ENCODE measurements around the gene P3H4. TPM values are rescaled to one million over a fixed set of nuclear protein-coding genes. Genes with fewer than 3 reads are reported as not detected.
"Not testable (repeated sequence)": the region's sequence is repeated elsewhere in the genome, so short reads cannot be mapped to it uniquely, and the experiment has no call there.

The P3H4 gene
- polyA plus RNA-seq = 1 to 10 TPM; 1.7 TPM

GRCh38 chr17:41811549-41812380 is at the start of gene P3H4:
Gene P3H4, minus strand, starts transcription at chr17:41811949. Its CDS starts 34 bp downstream, at chr17:41811915.
- H3K27ac ChIP-seq (ENCODE audit: low read depth in 2 of 2, low read length in 1 of 2) = peak within 1 kb of the TSS in 1 of 2 donors; percentile 56
- WGBS, 2 donors = 0% methylated on average over 88 to 96 of the region's 96 CpGs
- H3K4me1 ChIP-seq (ENCODE audit: control insufficient read depth in 2 of 2, insufficient read depth in 2 of 2, low read length in 1 of 2) = peaks cover 5 to 10% of the 10 kb centered on the region in 2 donors

GRCh38 chr17:41860254-41860931 is 48.6 kb upstream of the P3H4 start:
- H3K36me3 ChIP-seq (ENCODE audit: control insufficient read depth in 2 of 2, insufficient read depth in 2 of 2, low read length in 1 of 2) = no peaks in the 10 kb centered on the region
- H3K27ac ChIP-seq (ENCODE audit: low read depth in 2 of 2, low read length in 1 of 2) = no peak overlapping the region
- peaks cover 0 to 7% of the 10 kb centered on the region in 2 donors for H3K4me1 ChIP-seq (ENCODE audit: control insufficient read depth in 2 of 2, insufficient read depth in 2 of 2, low read length in 1 of 2)
- WGBS, 2 donors = 75 to 81% methylated on average over 3 of the region's 3 CpGs
- H3K27me3 ChIP-seq (ENCODE audit: control insufficient read depth in 1 of 2, insufficient read depth in 2 of 2, low read length in 2 of 2) = no peaks in the 10 kb centered on the region
- no peaks in the 10 kb centered on the region for H3K9me3 ChIP-seq (ENCODE audit: control insufficient read depth in 2 of 2, insufficient read depth in 1 of 2, low read depth in 1 of 2, low read length in 1 of 2)
- no peak overlapping the region for H3K4me3 ChIP-seq (ENCODE audit: low read depth in 1 of 2, low read length in 2 of 2)

More at GRCh38 chr17:41811549-41812380, at the start of gene P3H4:
- peaks cover 0 to 4% of the 10 kb centered on the region in 2 donors for H3K36me3 ChIP-seq (ENCODE audit: control insufficient read depth in 2 of 2, insufficient read depth in 2 of 2, low read length in 1 of 2)
- no peaks in the 10 kb centered on the region for H3K27me3 ChIP-seq (ENCODE audit: control insufficient read depth in 1 of 2, insufficient read depth in 2 of 2, low read length in 2 of 2)
- peak within 1 kb of the TSS; percentile 54 to 71 for H3K4me3 ChIP-seq (ENCODE audit: low read depth in 1 of 2, low read length in 2 of 2)
- H3K9me3 ChIP-seq (ENCODE audit: control insufficient read depth in 2 of 2, insufficient read depth in 1 of 2, low read depth in 1 of 2, low read length in 1 of 2) = no peaks in the 10 kb centered on the region

GRCh38 chr17:41851382-41851781 is 39.6 kb upstream of the P3H4 start:
- H3K27ac ChIP-seq (ENCODE audit: low read depth in 2 of 2, low read length in 1 of 2); H3K27me3 ChIP-seq (ENCODE audit: control insufficient read depth in 1 of 2, insufficient read depth in 2 of 2, low read length in 2 of 2); H3K4me1 ChIP-seq (ENCODE audit: control insufficient read depth in 2 of 2, insufficient read depth in 2 of 2, low read length in 1 of 2); H3K4me3 ChIP-seq (ENCODE audit: low read depth in 1 of 2, low read length in 2 of 2); H3K9me3 ChIP-seq (ENCODE audit: control insufficient read depth in 2 of 2, insufficient read depth in 1 of 2, low read depth in 1 of 2, low read length in 1 of 2): not testable (repeated sequence)
- peaks cover 9 to 14% of the 10 kb centered on the region in 2 donors for H3K36me3 ChIP-seq (ENCODE audit: control insufficient read depth in 2 of 2, insufficient read depth in 2 of 2, low read length in 1 of 2)
- whole genome bisulfite sequencing, 2 donors = 79 to 87% methylated on average over 14 of the region's 14 CpGs

- Histone ChIP-seq H3K27ac (ENCODE audit: low read depth in 2 of 2, low read length in 1 of 2) (no peak overlapping the region), H3K4me3 (ENCODE audit: low read depth in 1 of 2, low read length in 2 of 2) (no peak overlapping the region), H3K27me3 (ENCODE audit: control insufficient read depth in 1 of 2, insufficient read depth in 2 of 2, low read length in 2 of 2) (no peaks in the 10 kb centered on the region), H3K4me1 (ENCODE audit: control insufficient read depth in 2 of 2, insufficient read depth in 2 of 2, low read length in 1 of 2) (no peaks in the 10 kb centered on the region), H3K9me3 (ENCODE audit: control insufficient read depth in 2 of 2, insufficient read depth in 1 of 2, low read depth in 1 of 2, low read length in 1 of 2) (no peaks in the 10 kb centered on the region), H3K36me3 (ENCODE audit: control insufficient read depth in 2 of 2, insufficient read depth in 2 of 2, low read length in 1 of 2) (peaks cover 6 to 11% of the 10 kb centered on the region in 2 donors)
- 73 to 74% methylated on average over 4 of the region's 4 CpGs for WGBS, 2 donors
Measured at GRCh38 chr17:41849251-41849990, 37.7 kb upstream of the P3H4 start.

GRCh38 chr17:41848788-41849187 is 37.0 kb upstream of the P3H4 start:
- 65 to 81% methylated on average over 4 of the region's 4 CpGs for WGBS, 2 donors
- H3K4me1 ChIP-seq (ENCODE audit: control insufficient read depth in 2 of 2, insufficient read depth in 2 of 2, low read length in 1 of 2) = no peaks in the 10 kb centered on the region
- no peak overlapping the region for H3K27ac ChIP-seq (ENCODE audit: low read depth in 2 of 2, low read length in 1 of 2)

GRCh38 chr17:41844971-41845370 is 33.2 kb upstream of the P3H4 start:
- Histone ChIP-seq H3K27me3 (ENCODE audit: control insufficient read depth in 1 of 2, insufficient read depth in 2 of 2, low read length in 2 of 2) (no peaks in the 10 kb centered on the region), H3K4me1 (ENCODE audit: control insufficient read depth in 2 of 2, insufficient read depth in 2 of 2, low read length in 1 of 2) (no peaks in the 10 kb centered on the region), H3K4me3 (ENCODE audit: low read depth in 1 of 2, low read length in 2 of 2) (no peak overlapping the region), H3K9me3 (ENCODE audit: control insufficient read depth in 2 of 2, insufficient read depth in 1 of 2, low read depth in 1 of 2, low read length in 1 of 2) (no peaks in the 10 kb centered on the region), H3K36me3 (ENCODE audit: control insufficient read depth in 2 of 2, insufficient read depth in 2 of 2, low read length in 1 of 2) (peaks cover 0 to 4% of the 10 kb centered on the region in 2 donors), H3K27ac (ENCODE audit: low read depth in 2 of 2, low read length in 1 of 2) (no peak overlapping the region)
- 89 to 91% methylated on average over 6 of the region's 6 CpGs for whole genome bisulfite sequencing, 2 donors

More at GRCh38 chr17:41848788-41849187, 37.0 kb upstream of the P3H4 start:
- no peaks in the 10 kb centered on the region for H3K27me3 ChIP-seq (ENCODE audit: control insufficient read depth in 1 of 2, insufficient read depth in 2 of 2, low read length in 2 of 2)
- no peak overlapping the region for H3K4me3 ChIP-seq (ENCODE audit: low read depth in 1 of 2, low read length in 2 of 2)
- no peaks in the 10 kb centered on the region for H3K9me3 ChIP-seq (ENCODE audit: control insufficient read depth in 2 of 2, insufficient read depth in 1 of 2, low read depth in 1 of 2, low read length in 1 of 2)
- peaks cover 3 to 6% of the 10 kb centered on the region in 2 donors for H3K36me3 ChIP-seq (ENCODE audit: control insufficient read depth in 2 of 2, insufficient read depth in 2 of 2, low read length in 1 of 2)

- not testable (repeated sequence) for H3K4me3 ChIP-seq (ENCODE audit: low read depth in 1 of 2, low read length in 2 of 2); H3K36me3 ChIP-seq (ENCODE audit: control insufficient read depth in 2 of 2, insufficient read depth in 2 of 2, low read length in 1 of 2); H3K27ac ChIP-seq (ENCODE audit: low read depth in 2 of 2, low read length in 1 of 2); H3K9me3 ChIP-seq (ENCODE audit: control insufficient read depth in 2 of 2, insufficient read depth in 1 of 2, low read depth in 1 of 2, low read length in 1 of 2); H3K27me3 ChIP-seq (ENCODE audit: control insufficient read depth in 1 of 2, insufficient read depth in 2 of 2, low read length in 2 of 2); H3K4me1 ChIP-seq (ENCODE audit: control insufficient read depth in 2 of 2, insufficient read depth in 2 of 2, low read length in 1 of 2)
- 89 to 96% methylated on average over 6 of the region's 6 CpGs for WGBS, 2 donors
Measured at GRCh38 chr17:41840781-41841180, 29.0 kb upstream of the P3H4 start.

- H3K27me3 ChIP-seq (ENCODE audit: control insufficient read depth in 1 of 2, insufficient read depth in 2 of 2, low read length in 2 of 2); H3K27ac ChIP-seq (ENCODE audit: low read depth in 2 of 2, low read length in 1 of 2); H3K36me3 ChIP-seq (ENCODE audit: control insufficient read depth in 2 of 2, insufficient read depth in 2 of 2, low read length in 1 of 2); H3K4me3 ChIP-seq (ENCODE audit: low read depth in 1 of 2, low read length in 2 of 2); H3K9me3 ChIP-seq (ENCODE audit: control insufficient read depth in 2 of 2, insufficient read depth in 1 of 2, low read depth in 1 of 2, low read length in 1 of 2); H3K4me1 ChIP-seq (ENCODE audit: control insufficient read depth in 2 of 2, insufficient read depth in 2 of 2, low read length in 1 of 2): not testable (repeated sequence)
- WGBS, 2 donors = 98 to 100% methylated on average over 2 of the region's 2 CpGs
Measured at GRCh38 chr17:41839448-41839847, 27.7 kb upstream of the P3H4 start.

GRCh38 chr17:41837761-41838538 is 26.2 kb upstream of the P3H4 start, which contains the start of gene KLHL10:
Gene KLHL10, plus strand, starts transcription at chr17:41837825. Its CDS starts 108 bp downstream, at chr17:41837933.
- Histone ChIP-seq H3K27me3 (ENCODE audit: control insufficient read depth in 1 of 2, insufficient read depth in 2 of 2, low read length in 2 of 2) (no peaks in the 10 kb centered on the region), H3K4me3 (ENCODE audit: low read depth in 1 of 2, low read length in 2 of 2) (peak within 1 kb of the TSS in 1 of 2 donors; percentile 72), H3K27ac (ENCODE audit: low read depth in 2 of 2, low read length in 1 of 2) (no peak within 1 kb of the TSS), H3K4me1 (ENCODE audit: control insufficient read depth in 2 of 2, insufficient read depth in 2 of 2, low read length in 1 of 2) (peaks cover 0 to 4% of the 10 kb centered on the region in 2 donors), H3K36me3 (ENCODE audit: control insufficient read depth in 2 of 2, insufficient read depth in 2 of 2, low read length in 1 of 2) (no peaks in the 10 kb centered on the region), H3K9me3 (ENCODE audit: control insufficient read depth in 2 of 2, insufficient read depth in 1 of 2, low read depth in 1 of 2, low read length in 1 of 2) (no peaks in the 10 kb centered on the region)
- WGBS, 2 donors = 96% methylated on average over 15 of the region's 15 CpGs

All from esophagus (tissue), 2 donors.